ENCODE data around the gene TCF7L1.
A peak's percentile ranks its signal among the peaks of the same experiment; 100 is the strongest.

The TCF7L1 gene

GRCh38 chr2:85132834-85133637, at the start of gene TCF7L1:
TCF7L1 (plus strand) TSS chr2:85133392; CDS start chr2:85133685, 293 bp downstream.
- H3K4me1 ChIP-seq (ENCODE audit: control insufficient read depth, low read length) = no peaks in the 10 kb centered on the region
- H3K9me3 ChIP-seq (ENCODE audit: control insufficient read depth, insufficient read depth, low read length) = no peaks in the 10 kb centered on the region
- no peaks in the 10 kb centered on the region for H3K9me2 ChIP-seq (replicated peaks; ENCODE audit: control insufficient read depth, low read length)
- no peaks in the 10 kb centered on the region for H3K79me2 ChIP-seq (ENCODE audit: control insufficient read depth, low read length)
- peak within 1 kb of the TSS; percentile 11; the same call in 1 of the 2 replicates for H3K4me3 ChIP-seq (ENCODE audit: low read length)
- H4K20me1 ChIP-seq (ENCODE audit: control insufficient read depth, insufficient read depth, low read depth, low read length) = no peaks in the 10 kb centered on the region
- H3K27me3 ChIP-seq (ENCODE audit: control insufficient read depth, low read length) = peaks cover 39% of the 10 kb centered on the region
- H3K4me2 ChIP-seq (ENCODE audit: low read length) = peak within 1 kb of the TSS; percentile 51
- TF ChIP-seq CTCF (IDR thresholded peaks at IDR 0.05; ENCODE audit: low read depth, low read length, poor library complexity, severe bottlenecking) (peak; percentile 23), EZH2phosphoT487 (IDR thresholded peaks at IDR 0.05; ENCODE audit: borderline replicate concordance, low read length) (peak; percentile 29; the same call in 1 of the 2 replicates)
- H3F3A ChIP-seq (ENCODE audit: control insufficient read depth, insufficient read depth) = no peaks in the 10 kb centered on the region
- H3K27ac ChIP-seq (ENCODE audit: low read depth, low read length) = no peak within 1 kb of the TSS
- H3K36me3 ChIP-seq (ENCODE audit: control insufficient read depth, low read length) = no peaks in the 10 kb centered on the region

- H3F3A ChIP-seq (ENCODE audit: control insufficient read depth, insufficient read depth) = no peaks in the 10 kb centered on the region
- H3K79me2 ChIP-seq (ENCODE audit: control insufficient read depth, low read length) = no peaks in the 10 kb centered on the region
- no peak overlapping the region for H3K4me3 ChIP-seq (ENCODE audit: low read length)
- no peaks in the 10 kb centered on the region for H4K20me1 ChIP-seq (ENCODE audit: control insufficient read depth, insufficient read depth, low read depth, low read length)
- no peak overlapping the region for H3K27ac ChIP-seq (ENCODE audit: low read depth, low read length)
- H3K9me3 ChIP-seq (ENCODE audit: control insufficient read depth, insufficient read depth, low read length) = no peaks in the 10 kb centered on the region
- TF ChIP-seq EZH2phosphoT487 (IDR thresholded peaks at IDR 0.05; ENCODE audit: borderline replicate concordance, low read length) (no peak), CTCF (IDR thresholded peaks at IDR 0.05; ENCODE audit: low read depth, low read length, poor library complexity, severe bottlenecking) (no peak)
- no peaks in the 10 kb centered on the region for H3K36me3 ChIP-seq (ENCODE audit: control insufficient read depth, low read length)
- no peaks in the 10 kb centered on the region for H3K9me2 ChIP-seq (replicated peaks; ENCODE audit: control insufficient read depth, low read length)
- no peak overlapping the region for H3K4me2 ChIP-seq (ENCODE audit: low read length)
- H3K27me3 ChIP-seq (ENCODE audit: control insufficient read depth, low read length) = peaks cover 23% of the 10 kb centered on the region; the same call in 1 of the 2 replicates
- H3K4me1 ChIP-seq (ENCODE audit: control insufficient read depth, low read length) = peaks cover 4% of the 10 kb centered on the region; the same call in 1 of the 2 replicates
Measured at GRCh38 chr2:85085563-85085962, 47.6 kb upstream of the TCF7L1 start.

GRCh38 chr2:85087541-85087940, 45.7 kb upstream of the TCF7L1 start:
- TF ChIP-seq CTCF (IDR thresholded peaks at IDR 0.05; ENCODE audit: low read depth, low read length, poor library complexity, severe bottlenecking) (no peak), EZH2phosphoT487 (IDR thresholded peaks at IDR 0.05; ENCODE audit: borderline replicate concordance, low read length) (no peak)
- H3K4me3 ChIP-seq (ENCODE audit: low read length) = no peak overlapping the region
- no peaks in the 10 kb centered on the region for H3K36me3 ChIP-seq (ENCODE audit: control insufficient read depth, low read length)

More at GRCh38 chr2:85087541-85087940, 45.7 kb upstream of the TCF7L1 start:
- Histone ChIP-seq H3K27me3 (ENCODE audit: control insufficient read depth, low read length) (peaks cover 17% of the 10 kb centered on the region; the same call in 1 of the 2 replicates), H3K9me3 (ENCODE audit: control insufficient read depth, insufficient read depth, low read length) (no peaks in the 10 kb centered on the region), H4K20me1 (ENCODE audit: control insufficient read depth, insufficient read depth, low read depth, low read length) (no peaks in the 10 kb centered on the region), H3K4me1 (ENCODE audit: control insufficient read depth, low read length) (no peaks in the 10 kb centered on the region), H3K9me2 (replicated peaks; ENCODE audit: control insufficient read depth, low read length) (no peaks in the 10 kb centered on the region), H3K79me2 (ENCODE audit: control insufficient read depth, low read length) (no peaks in the 10 kb centered on the region), H3K27ac (ENCODE audit: low read depth, low read length) (no peak overlapping the region), H3F3A (ENCODE audit: control insufficient read depth, insufficient read depth) (no peaks in the 10 kb centered on the region), H3K4me2 (ENCODE audit: low read length) (no peak overlapping the region)
